IMR-90 (cell line): Measurements from ENCODE around the gene CUX1. TPM values are rescaled to one million over a fixed set of nuclear protein-coding genes. Genes with fewer than 3 reads are reported as not detected.

ENCODE experiments used
- ATAC-seq: fragments of 200-7000 bp; cut with Tn5 transposase; 2 replicates; pipeline ENCODE4 v1.9.1; 2020; ENCODE audit warnings: low read depth, mild to moderate bottlenecking, moderate library complexity
- BruUV-seq: library from RNA; stranded (reverse); fragments of 400-500 nt; replicated peaks from 2 replicates; lab custom pipeline; 2021; lab: Mats Ljungman, UMichigan
- CTCF ChIA-PET: fragments of 300-600 bp; formaldehyde crosslinking; extraction: SDS; loops from one replicate; lab custom pipeline; 2021; ENCODE audit warnings: antibody characterized with exemption; lab: Yijun Ruan, JAX
- POLR2A ChIA-PET: fragments of 300-600 bp; sonication (Branson Sonifier 250); formaldehyde crosslinking; loops from one replicate; lab custom pipeline; 2022; ENCODE audit warnings: antibody characterized with exemption; ENCODE audit not compliant: unreplicated experiment; lab: Charles Lee
- DNase-seq: peaks from one replicate; pipeline ENCODE4 v3.0.0; 2013
- H2AFZ ChIP-seq: replicated peaks from 2 replicates; pipeline ENCODE3; 2013; ENCODE audit warnings: low read length, mild to moderate bottlenecking; ENCODE audit not compliant: poor library complexity
- H2AK5ac ChIP-seq: 2 replicates; pipeline ENCODE4 v1.6.1; 2013; ENCODE audit warnings: low read depth, low read length, inconsistent platforms
- H2AK9ac ChIP-seq: replicated peaks from 2 replicates; pipeline ENCODE3; 2013; ENCODE audit warnings: mild to moderate bottlenecking, low read depth, low read length, moderate library complexity; ENCODE audit not compliant: poor library complexity
- H2BK120ac ChIP-seq: 2 replicates; pipeline ENCODE4 v1.6.1; 2013; ENCODE audit warnings: low read depth, low read length, inconsistent platforms
- H2BK15ac ChIP-seq: 3 replicates; pipeline ENCODE4 v1.6.1; 2013; ENCODE audit warnings: low read depth, low read length, inconsistent platforms
- H2BK20ac ChIP-seq: 2 replicates; pipeline ENCODE4 v1.6.1; 2013; ENCODE audit warnings: low read depth, mild to moderate bottlenecking, inconsistent platforms, low read length, moderate library complexity
- H2BK5ac ChIP-seq: 2 replicates; pipeline ENCODE4 v1.6.1; 2013; ENCODE audit warnings: mild to moderate bottlenecking, low read depth, low read length, inconsistent platforms; ENCODE audit not compliant: poor library complexity, severe bottlenecking
- H3K14ac ChIP-seq: replicated peaks from 2 replicates; pipeline ENCODE4 v1.6.1; 2013; ENCODE audit warnings: low read depth, low read length, inconsistent platforms
- H3K18ac ChIP-seq: 2 replicates; pipeline ENCODE4 v1.6.1; 2013; ENCODE audit warnings: low read depth, low read length, control low read depth
- H3K23ac ChIP-seq: 2 replicates; pipeline ENCODE4 v1.6.1; 2013; ENCODE audit warnings: low read depth, low read length, inconsistent platforms
- H3K27ac ChIP-seq: 2 replicates; pipeline ENCODE4 v1.5.1; 2013; ENCODE audit warnings: mild to moderate bottlenecking, control low read depth, low read length; ENCODE audit not compliant: insufficient read depth
- H3K27me3 ChIP-seq: 2 replicates; pipeline ENCODE4 v1.6.1; 2013; ENCODE audit warnings: low read length; ENCODE audit not compliant: control insufficient read depth, insufficient read depth
- H3K36me3 ChIP-seq: 2 replicates; pipeline ENCODE4 v1.6.1; 2013; ENCODE audit warnings: low read length, mixed read lengths; ENCODE audit not compliant: control insufficient read depth, insufficient read depth
- H3K4ac ChIP-seq: 2 replicates; pipeline ENCODE4 v1.6.1; 2013; ENCODE audit warnings: low read depth, low read length, inconsistent platforms
- H3K4me1 ChIP-seq: 2 replicates; pipeline ENCODE4 v1.6.1; 2013; ENCODE audit warnings: low read length, mixed read lengths; ENCODE audit not compliant: control insufficient read depth, insufficient read depth
- H3K4me2 ChIP-seq: 2 replicates; pipeline ENCODE4 v1.6.1; 2013; ENCODE audit warnings: low read depth, mild to moderate bottlenecking, control low read depth, low read length, moderate library complexity
- H3K4me3 ChIP-seq: 2 replicates; pipeline ENCODE4 v1.5.1; 2013; ENCODE audit warnings: low read depth, mild to moderate bottlenecking, control low read depth, low read length, moderate library complexity; ENCODE audit not compliant: insufficient read depth
- H3K56ac ChIP-seq: 2 replicates; pipeline ENCODE4 v1.6.1; 2013; ENCODE audit warnings: low read length, inconsistent platforms; ENCODE audit not compliant: insufficient read depth; ENCODE audit errors: extremely low read depth
- H3K79me1 ChIP-seq, 2 experiments: 2 replicates each; pipeline ENCODE4 v1.6.1; 2013; ENCODE audit warnings: low read length in 2 of 2, inconsistent platforms in 1 of 2, low read depth in 1 of 2
- H3K9ac ChIP-seq: 2 replicates; pipeline ENCODE4 v1.6.1; 2013; ENCODE audit warnings: low read depth, low read length, control low read depth
- H3K9me1 ChIP-seq: 2 replicates; pipeline ENCODE4 v1.6.1; 2013; ENCODE audit warnings: low read length, inconsistent platforms; ENCODE audit not compliant: insufficient read depth
- H3K9me3 ChIP-seq: 2 replicates; pipeline ENCODE4 v1.6.1; 2013; ENCODE audit warnings: low read length; ENCODE audit not compliant: control insufficient read depth, insufficient read depth
- H4K20me1 ChIP-seq: 2 replicates; pipeline ENCODE4 v1.6.1; 2013; ENCODE audit warnings: low read length, inconsistent platforms; ENCODE audit not compliant: insufficient read depth
- H4K5ac ChIP-seq: 2 replicates; pipeline ENCODE4 v1.6.1; 2013; ENCODE audit warnings: mild to moderate bottlenecking, low read depth, low read length, control low read depth
- H4K8ac ChIP-seq, 2 experiments: 2 replicates each; pipeline ENCODE4 v1.6.1; 2013; ENCODE audit warnings: low read depth in 2 of 2, low read length in 2 of 2, control low read depth in 1 of 2, inconsistent platforms in 1 of 2
- H4K91ac ChIP-seq: 2 replicates; pipeline ENCODE4 v1.6.1; 2013; ENCODE audit warnings: low read depth, low read length, inconsistent platforms; ENCODE audit not compliant: insufficient read depth
- BHLHE40 ChIP-seq: fragments of 150-350 bp; IDR thresholded peaks from 2 replicates; pipeline ENCODE4 v1.6.1; 2016; ENCODE audit warnings: mild to moderate bottlenecking, low read depth, low read length
- CEBPB ChIP-seq: IDR thresholded peaks from 2 replicates; pipeline ENCODE4 v1.6.1; 2012; ENCODE audit warnings: low read depth, low read length, improper control_type of control experiment
- CTCF ChIP-seq: conservative IDR thresholded peaks from 2 replicates; pipeline ENCODE4 v1.5.1; 2012; ENCODE audit warnings: mild to moderate bottlenecking, low read depth, low read length, improper control_type of control experiment
- ELK1 ChIP-seq: fragments of 150-350 bp; IDR thresholded peaks from 2 replicates; pipeline ENCODE4 v1.6.1; 2016; ENCODE audit warnings: low read depth, mild to moderate bottlenecking, low read length, moderate library complexity, borderline replicate concordance
- FOS ChIP-seq: fragments of 150-350 bp; IDR thresholded peaks from 2 replicates; pipeline ENCODE4 v1.6.1; 2016; ENCODE audit warnings: low read depth, low read length
- MAFK ChIP-seq: IDR thresholded peaks from 2 replicates; pipeline ENCODE4 v1.6.1; 2012; ENCODE audit warnings: low read depth, low read length, improper control_type of control experiment
- MAZ ChIP-seq: IDR thresholded peaks from 2 replicates; pipeline ENCODE4 v1.6.1; 2012; ENCODE audit warnings: low read depth, mild to moderate bottlenecking, low read length, improper control_type of control experiment, moderate library complexity, borderline replicate concordance
- MXI1 ChIP-seq: IDR thresholded peaks from 2 replicates; pipeline ENCODE4 v1.6.1; 2012; ENCODE audit warnings: low read depth, mild to moderate bottlenecking, low read length, moderate library complexity, borderline replicate concordance
- NFE2L2 ChIP-seq: fragments of 150-350 bp; IDR thresholded peaks from 2 replicates; pipeline ENCODE4 v1.6.1; 2016; ENCODE audit warnings: low read depth, mild to moderate bottlenecking, low read length
- POLR2A ChIP-seq: IDR thresholded peaks from 2 replicates; pipeline ENCODE4 v1.6.1; 2012; ENCODE audit warnings: mild to moderate bottlenecking, low read depth, low read length
- RAD21 ChIP-seq: IDR thresholded peaks from 2 replicates; pipeline ENCODE4 v1.6.1; 2012; ENCODE audit warnings: low read length, improper control_type of control experiment
- RCOR1 ChIP-seq: IDR thresholded peaks from 2 replicates; pipeline ENCODE4 v1.6.1; 2012; ENCODE audit warnings: mild to moderate bottlenecking, low read length, improper control_type of control experiment; ENCODE audit not compliant: insufficient replicate concordance
- RFX5 ChIP-seq: IDR thresholded peaks from 2 replicates; pipeline ENCODE4 v1.8.0; 2012; ENCODE audit warnings: low read depth, mild to moderate bottlenecking, low read length, moderate library complexity
- SMC3 ChIP-seq: fragments of 150-350 bp; IDR thresholded peaks from 2 replicates; pipeline ENCODE4 v1.6.1; 2016; ENCODE audit warnings: low read depth, mild to moderate bottlenecking, antibody characterized with exemption, low read length, moderate library complexity
- USF2 ChIP-seq: fragments of 150-350 bp; IDR thresholded peaks from 2 replicates; pipeline ENCODE4 v1.6.1; 2017; ENCODE audit warnings: mild to moderate bottlenecking, antibody characterized with exemption, low read length, low read depth
- WGBS, 2 experiments: methylation state at CpG; one replicate each; pipeline versions ENCODE4 v1.1.5 to v1.1.7; 2013; ENCODE audit warnings: missing lambda C conversion rate in 2 of 2; ENCODE audit not compliant: insufficient read length in 1 of 2; ENCODE audit errors: extremely low coverage in 2 of 2; 5-methylcytosine and 5-hydroxymethylcytosine counted together
- dilution Hi-C: fragments of 300-500 bp; cut with HindIII; formaldehyde crosslinking; loops from one replicate; pipeline ENCODE4 v1.14.3; 2018; ENCODE audit warnings: low sequenced_read_pairs; ENCODE audit not compliant: unreplicated experiment
- in situ Hi-C: fragments of 300-500 bp; cut with MboI; formaldehyde crosslinking; loops from 3 replicates; pipeline ENCODE4 v1.14.3; 2019; ENCODE audit warnings: low sequenced_read_pairs, inconsistent platforms, mixed read lengths
- intact Hi-C: fragments of 100-400 bp; cut with micrococcal nuclease; formaldehyde crosslinking; loops from 2 replicates; pipeline ENCODE4 v1.10.0; 2022
- polyA plus RNA-seq, 3 experiments: library from polyadenylated mRNA; depleted of rRNA; stranded (reverse); fragments of >200 nt; gene quantifications; 2 replicates each; pipeline ENCODE4 v1.2.3, GENCODE V29; 2012; ENCODE audit warnings: low replicate concordance in 1 of 3
- total RNA-seq: library from RNA; depleted of rRNA; stranded (reverse); fragments of >200 nt; gene quantifications from 2 replicates; pipeline ENCODE4 v1.2.3, GENCODE V29; 2012

The CUX1 gene
- total and polyA plus RNA-seq, 2 of the 4 experiments (the other 2 are of a cell fraction), result 19.7 to 46.4 TPM

- Histone ChIP-seq H3K23ac (no peak overlapping the region), H3K27me3 (no peaks in the 10 kb centered on the region), H3K4me2 (no peak overlapping the region), H2BK20ac (no peak overlapping the region), H2BK120ac (no peak overlapping the region), H3K79me1 (peaks cover 0 to 11% of the 10 kb centered on the region in 2 experiments; a peak in 2 of 4 replicates), H2BK5ac (no peak overlapping the region), H4K5ac (no peak overlapping the region), H3K14ac (no peak overlapping the region), H2AK5ac (no peak overlapping the region), H3K27ac (no peak overlapping the region), H4K8ac (no peak overlapping the region), H3K4me3 (no peak overlapping the region), H3K18ac (no peak overlapping the region), H2BK15ac (no peak overlapping the region), H3K56ac (no peak overlapping the region), H2AK9ac (no peak overlapping the region), H3K4me1 (peaks cover 2% of the 10 kb centered on the region; the same call in 1 of the 2 replicates), H3K9me1 (0 out of 2 replicates have a peak, but pooled peaks cover 2% of the 10 kb centered on the region), H3K9me3 (no peaks in the 10 kb centered on the region), H3K36me3 (peaks cover 21% of the 10 kb centered on the region), H3K9ac (no peak overlapping the region), H4K20me1 (no peaks in the 10 kb centered on the region; the same call in 1 of the 2 replicates), H4K91ac (no peak overlapping the region), H3K4ac (no peak overlapping the region), H2AFZ (no peak overlapping the region)
- POLR2A ChIA-PET, result no interaction called here
- no TSS peak for BruUV-seq
- CTCF ChIA-PET, result no interaction called here
- dilution Hi-C loops, result no loop called here
- no peak for DNase-seq
- TF ChIP-seq MAFK (no peak), RAD21 (no peak), POLR2A (no peak), CEBPB (no peak), RCOR1 (no peak), SMC3 (no peak), CTCF (no peak), NFE2L2 (no peak), MXI1 (no peak), RFX5 (no peak), FOS (no peak), BHLHE40 (no peak), MAZ (no peak), ELK1 (no peak), USF2 (no peak)
- no peak for ATAC-seq
- in situ Hi-C loops, result loop anchor here (10.0 kb wide), 3 partner anchors 419 to 629 kb away; partner anchors contain the start of gene CUX1
- intact Hi-C loops, result no loop called here
- 100% methylated on average over 1 of the region's 12 CpGs; no CpG with 5 or more reads in 1 of the 2 experiments for WGBS, 2 experiments
Measured at GRCh38 chr7:102234131-102234530, 416.7 kb downstream of the CUX1 start.
